Uterus (tissue), 4 donors: ENCODE results near the gene FGR. TPM values are rescaled to one million over a fixed set of nuclear protein-coding genes. Genes with fewer than 3 reads are reported as not detected.

Source experiments
- DNase-seq, 2 donors: peaks; one replicate each; pipeline ENCODE4 v3.0.0-alpha.2; 2019 to 2020
- H3K27ac ChIP-seq, 2 donors: fragments of 200-600 bp; sonication (generic); 1 replicate in 1 of 2; 2 replicates in 1 of 2; pipeline ENCODE4 v1.5.1; 2016 to 2018
- H3K27me3 ChIP-seq, 2 donors: fragments of 200-600 bp; sonication (generic); one replicate each; pipeline ENCODE4 v1.5.1; 2018 to 2019; ENCODE audit warnings: control low read depth in 1 of 2
- H3K36me3 ChIP-seq, 2 donors: fragments of 200-600 bp; sonication (generic); one replicate each; pipeline ENCODE4 v1.5.1; 2019; ENCODE audit warnings: control low read depth in 1 of 2
- H3K4me1 ChIP-seq, 2 donors: fragments of 200-600 bp; sonication (generic); one replicate each; pipeline ENCODE4 v1.5.1; 2018 to 2019; ENCODE audit warnings: control low read depth in 1 of 2
- H3K4me3 ChIP-seq, 2 donors: fragments of 200-600 bp; sonication (generic); 1 replicate in 1 of 2; 2 replicates in 1 of 2; pipeline ENCODE4 v1.5.1; 2018 to 2019; ENCODE audit warnings: mild to moderate bottlenecking in 1 of 2
- H3K9me3 ChIP-seq, 2 donors: fragments of 200-600 bp; sonication (generic); one replicate each; pipeline ENCODE4 v1.5.1; 2019; ENCODE audit warnings: control low read depth in 1 of 2
- POLR2A ChIP-seq, 2 donors: fragments of 450-650 bp; IDR thresholded peaks; one replicate each; pipeline ENCODE4 v1.6.1; 2016; ENCODE audit warnings: antibody characterized with exemption in 2 of 2, mild to moderate bottlenecking in 1 of 2, moderate library complexity in 1 of 2
- intact Hi-C: fragments of 100-400 bp; cut with DNase I; formaldehyde crosslinking; loops from one replicate; pipeline ENCODE4 v1.15.1; 2023; ENCODE audit warnings: low total_unique reads
- total RNA-seq, 4 donors: library from RNA; depleted of rRNA in 3 of 4; stranded (reverse); fragments of >200 nt in 3 of 4; gene quantifications; one replicate each; pipeline versions ENCODE4 v1.1.0 to v1.2.4, GENCODE V29; 2014 to 2023
- TF ChIP-seq, protein P1 (sequence below), 4 experiments: fragments of 200-600 bp in 2 of 4; fragments of 450-650 bp in 2 of 4; sonication (generic) in 2 of 4; IDR thresholded peaks; one replicate each; pipeline ENCODE4 v1.5.1; 2016 to 2019; ENCODE audit warnings: antibody characterized with exemption in 4 of 4, mild to moderate bottlenecking in 2 of 4, moderate library complexity in 1 of 4
- donor health status: DM: yes; HTN: yes; CAD: no.

Gene FGR
- total RNA-seq, 4 donors from 2014 or later, result 3.0 to 35.9 (median 18.8) TPM

DNA sequence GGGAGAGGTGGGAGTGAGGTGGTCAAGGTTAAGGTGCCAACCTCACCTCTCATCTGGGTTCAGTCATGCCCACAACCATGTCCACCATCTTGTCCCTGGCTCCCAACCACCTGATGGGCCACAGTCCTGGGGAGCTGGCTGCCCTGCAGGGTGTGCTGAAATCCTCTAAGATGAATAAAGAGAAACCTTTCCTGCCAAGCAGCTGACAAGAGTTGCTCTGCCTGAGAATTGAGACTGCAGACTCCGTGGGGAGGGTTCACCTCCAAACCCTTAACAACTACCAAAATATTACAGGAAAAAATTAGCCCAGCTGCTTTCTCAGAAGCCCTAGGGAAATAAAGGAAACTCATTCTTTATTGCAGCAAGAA, 15.2 kb upstream of the FGR start:
- no peak overlapping the region for H3K4me3 ChIP-seq
- no peak for TF ChIP-seq POLR2A (IDR thresholded peaks at IDR 0.05)
- TF ChIP-seq, protein P1, sequence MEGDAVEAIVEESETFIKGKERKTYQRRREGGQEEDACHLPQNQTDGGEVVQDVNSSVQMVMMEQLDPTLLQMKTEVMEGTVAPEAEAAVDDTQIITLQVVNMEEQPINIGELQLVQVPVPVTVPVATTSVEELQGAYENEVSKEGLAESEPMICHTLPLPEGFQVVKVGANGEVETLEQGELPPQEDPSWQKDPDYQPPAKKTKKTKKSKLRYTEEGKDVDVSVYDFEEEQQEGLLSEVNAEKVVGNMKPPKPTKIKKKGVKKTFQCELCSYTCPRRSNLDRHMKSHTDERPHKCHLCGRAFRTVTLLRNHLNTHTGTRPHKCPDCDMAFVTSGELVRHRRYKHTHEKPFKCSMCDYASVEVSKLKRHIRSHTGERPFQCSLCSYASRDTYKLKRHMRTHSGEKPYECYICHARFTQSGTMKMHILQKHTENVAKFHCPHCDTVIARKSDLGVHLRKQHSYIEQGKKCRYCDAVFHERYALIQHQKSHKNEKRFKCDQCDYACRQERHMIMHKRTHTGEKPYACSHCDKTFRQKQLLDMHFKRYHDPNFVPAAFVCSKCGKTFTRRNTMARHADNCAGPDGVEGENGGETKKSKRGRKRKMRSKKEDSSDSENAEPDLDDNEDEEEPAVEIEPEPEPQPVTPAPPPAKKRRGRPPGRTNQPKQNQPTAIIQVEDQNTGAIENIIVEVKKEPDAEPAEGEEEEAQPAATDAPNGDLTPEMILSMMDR (IDR thresholded peaks at IDR 0.05), result no peak
- H3K27ac ChIP-seq, result no peak overlapping the region
- no peaks in the 10 kb centered on the region for H3K27me3 ChIP-seq
- H3K9me3 ChIP-seq, result no peaks in the 10 kb centered on the region
- H3K4me1 ChIP-seq, result no peaks in the 10 kb centered on the region
- no peak for DNase-seq
- intact Hi-C loops, result no loop called here
- no peaks in the 10 kb centered on the region for H3K36me3 ChIP-seq

DNA sequence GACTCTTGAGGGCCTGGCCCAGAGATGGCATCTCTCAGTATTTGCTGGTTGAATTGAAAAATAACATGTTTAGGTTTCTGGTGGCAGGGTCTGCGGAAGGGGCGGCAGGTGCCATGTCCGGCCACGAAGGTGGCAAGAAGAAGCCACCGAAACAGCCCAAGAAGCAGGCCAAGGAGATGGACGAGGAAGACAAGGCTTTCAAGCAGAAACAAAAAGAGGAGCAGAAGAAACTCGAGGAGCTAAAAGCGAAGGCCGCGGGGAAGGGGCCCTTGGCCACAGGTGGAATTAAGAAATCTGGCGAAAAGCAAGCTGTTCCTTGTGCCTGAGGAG, 14.3 kb upstream of the FGR start:
- DNase-seq, result no peak
- no peaks in the 10 kb centered on the region for H3K36me3 ChIP-seq
- intact Hi-C loops, result no loop called here
- H3K4me3 ChIP-seq, result no peak overlapping the region
- no peaks in the 10 kb centered on the region for H3K27me3 ChIP-seq
- no peak overlapping the region for H3K27ac ChIP-seq
- H3K4me1 ChIP-seq, result no peaks in the 10 kb centered on the region
- TF ChIP-seq POLR2A (IDR thresholded peaks at IDR 0.05), result no peak
- no peaks in the 10 kb centered on the region for H3K9me3 ChIP-seq

DNA sequence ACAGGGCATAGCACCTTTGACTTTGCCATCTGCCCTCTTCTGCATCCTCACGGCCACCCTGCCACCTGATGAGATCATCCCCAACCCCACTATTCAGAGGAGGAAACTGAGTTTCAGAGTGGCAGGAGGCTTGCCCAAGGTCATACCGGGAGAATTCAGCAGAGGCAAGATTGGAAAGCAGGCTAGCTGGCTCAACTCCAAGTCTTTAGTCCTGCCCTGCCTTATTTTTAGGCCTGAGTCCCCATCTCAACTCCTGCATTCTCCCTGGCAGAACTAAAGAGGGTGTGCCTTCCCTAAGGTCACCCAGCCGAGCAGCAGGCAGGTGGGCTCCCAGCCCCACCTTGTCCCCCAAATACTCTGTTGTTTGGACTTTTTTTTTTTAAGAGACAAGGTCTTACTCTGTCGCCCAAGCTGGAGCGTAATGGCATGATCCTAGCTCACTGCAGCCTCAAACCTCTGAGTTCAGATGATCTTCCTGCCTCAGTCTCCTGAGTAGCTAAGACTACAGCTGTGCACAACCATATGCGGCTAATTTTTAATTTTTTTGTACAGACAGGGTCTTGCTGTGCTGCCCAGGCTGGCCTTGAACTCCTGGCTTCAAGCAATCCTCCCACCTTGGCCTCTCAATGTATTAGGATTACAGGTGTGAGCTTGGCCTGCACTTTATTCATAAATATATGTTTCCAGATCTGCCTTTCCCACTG, 13.8 kb upstream of the FGR start:
- Histone ChIP-seq H3K9me3 (no peaks in the 10 kb centered on the region), H3K27ac (no peak overlapping the region), H3K36me3 (no peaks in the 10 kb centered on the region), H3K4me3 (no peak overlapping the region), H3K4me1 (no peaks in the 10 kb centered on the region), H3K27me3 (no peaks in the 10 kb centered on the region)
- DNase-seq, result no peak
- no peak for TF ChIP-seq POLR2A (IDR thresholded peaks at IDR 0.05)
- TF ChIP-seq, protein P1 (IDR thresholded peaks at IDR 0.05), result no peak
- intact Hi-C loops, result no loop called here

DNA sequence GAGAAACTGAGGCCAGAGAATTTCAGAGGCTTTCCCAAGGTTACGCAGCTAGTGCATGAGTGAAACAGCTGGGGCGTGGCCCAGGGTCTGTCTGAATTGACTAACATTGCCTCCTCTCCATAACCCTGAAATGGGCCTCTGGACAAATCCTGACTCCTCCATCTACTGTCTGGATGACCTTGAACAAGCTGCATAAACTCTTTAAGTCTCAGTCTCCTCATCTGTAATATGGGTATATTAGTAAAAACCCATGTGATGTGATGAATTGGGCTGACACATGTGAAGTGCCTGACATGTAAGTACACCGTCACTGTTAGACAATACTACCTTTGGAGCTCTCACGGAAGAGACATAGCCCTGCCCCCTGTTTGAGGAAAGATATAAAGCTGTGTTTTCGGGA, 12.3 kb upstream of the FGR start:
- intact Hi-C loops, result no loop called here
- Histone ChIP-seq H3K9me3 (no peaks in the 10 kb centered on the region), H3K27me3 (no peaks in the 10 kb centered on the region), H3K4me1 (no peaks in the 10 kb centered on the region), H3K36me3 (no peaks in the 10 kb centered on the region), H3K4me3 (no peak overlapping the region), H3K27ac (no peak overlapping the region)
- no peak for TF ChIP-seq POLR2A (IDR thresholded peaks at IDR 0.05)
- TF ChIP-seq, protein P1 (IDR thresholded peaks at IDR 0.05), result no peak
- no peak for DNase-seq

DNA sequence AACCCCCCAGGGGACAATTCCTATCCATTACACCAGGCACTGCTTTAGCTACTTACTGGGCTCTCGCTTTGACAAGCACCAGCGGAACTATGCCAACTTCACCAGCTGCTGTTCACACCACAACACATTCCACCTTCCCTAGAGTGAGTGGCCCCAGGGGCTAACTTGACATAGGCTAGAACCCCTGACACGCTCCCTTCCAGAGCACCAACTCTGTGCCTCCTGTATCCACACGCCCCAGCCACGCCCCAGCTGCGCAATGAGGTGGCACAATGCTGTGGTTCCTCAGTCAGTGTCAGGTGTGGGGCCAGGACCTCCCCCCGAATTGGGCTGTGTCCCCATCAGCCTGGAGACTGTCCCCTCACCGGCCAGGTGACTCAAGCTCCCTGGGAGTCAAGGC, 11.7 kb upstream of the FGR start:
- H3K9me3 ChIP-seq, result no peaks in the 10 kb centered on the region
- no peaks in the 10 kb centered on the region for H3K36me3 ChIP-seq
- no peak overlapping the region for H3K4me3 ChIP-seq
- no peak overlapping the region for H3K27ac ChIP-seq
- no peak for DNase-seq
- no peak for TF ChIP-seq POLR2A (IDR thresholded peaks at IDR 0.05)
- TF ChIP-seq, protein P1 (IDR thresholded peaks at IDR 0.05), result no peak
- no peaks in the 10 kb centered on the region for H3K4me1 ChIP-seq
- no peaks in the 10 kb centered on the region for H3K27me3 ChIP-seq
- intact Hi-C loops, result no loop called here

DNA sequence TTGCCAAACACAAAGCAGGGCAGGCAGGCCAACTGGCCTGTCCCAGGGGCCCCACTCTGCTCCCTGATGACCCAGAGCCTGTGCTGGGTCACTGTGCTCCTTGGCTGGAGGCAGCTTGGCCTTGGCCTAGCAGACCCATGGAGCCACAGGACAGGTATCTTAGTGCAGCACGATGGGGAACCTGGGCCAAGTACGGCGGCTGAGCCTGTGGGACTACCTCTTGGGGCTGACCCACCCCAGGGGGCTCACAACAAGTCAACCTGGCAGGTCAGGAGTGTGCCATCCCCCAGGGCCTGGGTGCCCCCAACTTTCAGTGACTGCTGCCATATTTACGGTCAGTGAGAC, 10.1 kb upstream of the FGR start:
- intact Hi-C loops, result no loop called here
- no peak overlapping the region for H3K4me3 ChIP-seq

More for the DNA sequence above, 10.1 kb upstream of the FGR start:
- TF ChIP-seq, protein P1 (IDR thresholded peaks at IDR 0.05), result no peak
- no peaks in the 10 kb centered on the region for H3K4me1 ChIP-seq
- H3K36me3 ChIP-seq, result no peaks in the 10 kb centered on the region
- no peak overlapping the region for H3K27ac ChIP-seq
- H3K9me3 ChIP-seq, result no peaks in the 10 kb centered on the region
- DNase-seq, result no peak
- H3K27me3 ChIP-seq, result no peaks in the 10 kb centered on the region
